ENCODE data around the gene ANKHD1. TPM values are rescaled to one million over a fixed set of nuclear protein-coding genes. Genes with fewer than 3 reads are reported as not detected.

The ANKHD1 gene
- polyA plus RNA-seq, 1 donor from 2014 or later: 61.8 TPM

DNA sequence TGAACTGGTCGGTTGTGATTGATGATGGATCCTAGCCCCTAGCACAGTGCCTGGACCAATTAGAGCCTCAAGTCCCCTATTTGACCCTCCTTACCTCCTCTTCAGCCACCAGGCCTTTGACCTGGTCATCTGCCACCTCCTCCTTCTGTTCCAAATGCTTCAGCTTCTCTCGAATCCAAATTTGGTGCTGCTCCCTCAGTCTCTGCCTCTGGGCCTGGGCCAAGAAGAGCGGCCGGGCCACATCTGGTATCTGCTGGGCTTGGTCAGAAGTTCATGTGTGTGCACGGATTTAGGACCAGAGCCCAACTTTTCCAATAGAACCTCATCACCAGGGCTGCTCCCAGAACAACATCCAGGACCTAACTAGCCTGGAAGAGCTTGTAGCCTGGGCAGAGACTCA lies 169.5 kb downstream of the ANKHD1 start:
- Histone ChIP-seq H3K9me2 (ENCODE audit: insufficient read depth, low read length) (no peaks in the 10 kb centered on the region), H3K4me3 (ENCODE audit: low read length) (no peak overlapping the region), H4K20me1 (ENCODE audit: insufficient read depth) (no peaks in the 10 kb centered on the region), H3K36me3 (ENCODE audit: insufficient read depth, low read length) (no peaks in the 10 kb centered on the region), H3K9ac (ENCODE audit: low read length) (no peak overlapping the region), H3K27me3 (ENCODE audit: insufficient read depth, low read depth, low read length) (no peaks in the 10 kb centered on the region), H3K27ac (ENCODE audit: low read length) (no peak overlapping the region), H3F3A (ENCODE audit: insufficient read depth, low read length, poor library complexity, severe bottlenecking) (no peaks in the 10 kb centered on the region), H3K4me2 (ENCODE audit: low read length) (no peak overlapping the region), H2AFZ (ENCODE audit: low read depth, low read length) (no peak overlapping the region), H3K9me3 (ENCODE audit: low read length) (no peaks in the 10 kb centered on the region), H3K79me2 (replicated peaks; ENCODE audit: insufficient read depth, low read length) (peaks cover under 1% of the 10 kb centered on the region)
- TF ChIP-seq, protein P1, sequence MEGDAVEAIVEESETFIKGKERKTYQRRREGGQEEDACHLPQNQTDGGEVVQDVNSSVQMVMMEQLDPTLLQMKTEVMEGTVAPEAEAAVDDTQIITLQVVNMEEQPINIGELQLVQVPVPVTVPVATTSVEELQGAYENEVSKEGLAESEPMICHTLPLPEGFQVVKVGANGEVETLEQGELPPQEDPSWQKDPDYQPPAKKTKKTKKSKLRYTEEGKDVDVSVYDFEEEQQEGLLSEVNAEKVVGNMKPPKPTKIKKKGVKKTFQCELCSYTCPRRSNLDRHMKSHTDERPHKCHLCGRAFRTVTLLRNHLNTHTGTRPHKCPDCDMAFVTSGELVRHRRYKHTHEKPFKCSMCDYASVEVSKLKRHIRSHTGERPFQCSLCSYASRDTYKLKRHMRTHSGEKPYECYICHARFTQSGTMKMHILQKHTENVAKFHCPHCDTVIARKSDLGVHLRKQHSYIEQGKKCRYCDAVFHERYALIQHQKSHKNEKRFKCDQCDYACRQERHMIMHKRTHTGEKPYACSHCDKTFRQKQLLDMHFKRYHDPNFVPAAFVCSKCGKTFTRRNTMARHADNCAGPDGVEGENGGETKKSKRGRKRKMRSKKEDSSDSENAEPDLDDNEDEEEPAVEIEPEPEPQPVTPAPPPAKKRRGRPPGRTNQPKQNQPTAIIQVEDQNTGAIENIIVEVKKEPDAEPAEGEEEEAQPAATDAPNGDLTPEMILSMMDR (IDR thresholded peaks at IDR 0.05; ENCODE audit: poor library complexity, severe bottlenecking): no peak
- TF ChIP-seq RAD21 (conservative IDR thresholded peaks at IDR 0.05) (no peak), SMC3 (conservative IDR thresholded peaks at IDR 0.05; ENCODE audit: poor library complexity) (no peak), EZH2 (IDR thresholded peaks at IDR 0.05; ENCODE audit: borderline replicate concordance, insufficient read depth, low read length, poor library complexity, severe bottlenecking) (no peak), TAF1 (IDR thresholded peaks at IDR 0.05; ENCODE audit: low read depth) (no peak), MXI1 (conservative IDR thresholded peaks at IDR 0.05; ENCODE audit: poor library complexity, severe bottlenecking) (no peak), POLR2AphosphoS5 (IDR thresholded peaks at IDR 0.05) (no peak), EP300 (conservative IDR thresholded peaks at IDR 0.05; ENCODE audit: poor library complexity, severe bottlenecking) (no peak)
- TF ChIP-seq, protein P2, sequence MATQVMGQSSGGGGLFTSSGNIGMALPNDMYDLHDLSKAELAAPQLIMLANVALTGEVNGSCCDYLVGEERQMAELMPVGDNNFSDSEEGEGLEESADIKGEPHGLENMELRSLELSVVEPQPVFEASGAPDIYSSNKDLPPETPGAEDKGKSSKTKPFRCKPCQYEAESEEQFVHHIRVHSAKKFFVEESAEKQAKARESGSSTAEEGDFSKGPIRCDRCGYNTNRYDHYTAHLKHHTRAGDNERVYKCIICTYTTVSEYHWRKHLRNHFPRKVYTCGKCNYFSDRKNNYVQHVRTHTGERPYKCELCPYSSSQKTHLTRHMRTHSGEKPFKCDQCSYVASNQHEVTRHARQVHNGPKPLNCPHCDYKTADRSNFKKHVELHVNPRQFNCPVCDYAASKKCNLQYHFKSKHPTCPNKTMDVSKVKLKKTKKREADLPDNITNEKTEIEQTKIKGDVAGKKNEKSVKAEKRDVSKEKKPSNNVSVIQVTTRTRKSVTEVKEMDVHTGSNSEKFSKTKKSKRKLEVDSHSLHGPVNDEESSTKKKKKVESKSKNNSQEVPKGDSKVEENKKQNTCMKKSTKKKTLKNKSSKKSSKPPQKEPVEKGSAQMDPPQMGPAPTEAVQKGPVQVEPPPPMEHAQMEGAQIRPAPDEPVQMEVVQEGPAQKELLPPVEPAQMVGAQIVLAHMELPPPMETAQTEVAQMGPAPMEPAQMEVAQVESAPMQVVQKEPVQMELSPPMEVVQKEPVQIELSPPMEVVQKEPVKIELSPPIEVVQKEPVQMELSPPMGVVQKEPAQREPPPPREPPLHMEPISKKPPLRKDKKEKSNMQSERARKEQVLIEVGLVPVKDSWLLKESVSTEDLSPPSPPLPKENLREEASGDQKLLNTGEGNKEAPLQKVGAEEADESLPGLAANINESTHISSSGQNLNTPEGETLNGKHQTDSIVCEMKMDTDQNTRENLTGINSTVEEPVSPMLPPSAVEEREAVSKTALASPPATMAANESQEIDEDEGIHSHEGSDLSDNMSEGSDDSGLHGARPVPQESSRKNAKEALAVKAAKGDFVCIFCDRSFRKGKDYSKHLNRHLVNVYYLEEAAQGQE (IDR thresholded peaks at IDR 0.05; ENCODE audit: borderline replicate concordance): no peak

DNA sequence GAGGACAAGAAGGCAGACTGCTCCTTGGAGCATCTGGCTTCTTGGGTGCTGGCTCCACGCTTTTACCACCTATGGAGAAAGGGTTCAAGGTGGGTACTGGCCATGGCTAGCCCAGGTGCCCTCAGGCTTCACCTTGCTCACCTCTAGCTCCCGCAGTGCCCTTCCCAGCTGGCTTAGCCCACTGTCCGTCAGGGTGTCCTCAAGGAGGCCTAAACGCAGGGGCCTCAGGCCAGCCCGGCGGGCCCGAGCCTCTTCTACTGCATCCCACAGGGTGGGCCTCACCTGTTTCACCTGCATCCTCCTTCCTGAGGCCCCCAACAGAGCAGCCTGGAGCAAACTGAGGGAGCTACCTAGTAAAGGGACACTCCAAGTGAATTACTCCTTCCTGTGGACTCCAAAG lies 172.1 kb downstream of the ANKHD1 start:
- Histone ChIP-seq H3K9ac (ENCODE audit: low read length) (no peak overlapping the region), H3F3A (ENCODE audit: insufficient read depth, low read length, poor library complexity, severe bottlenecking) (no peaks in the 10 kb centered on the region), H3K4me2 (ENCODE audit: low read length) (no peak overlapping the region), H3K4me3 (ENCODE audit: low read length) (no peak overlapping the region), H2AFZ (ENCODE audit: low read depth, low read length) (no peak overlapping the region), H3K79me2 (replicated peaks; ENCODE audit: insufficient read depth, low read length) (no peaks in the 10 kb centered on the region), H3K9me2 (ENCODE audit: insufficient read depth, low read length) (no peaks in the 10 kb centered on the region), H3K36me3 (ENCODE audit: insufficient read depth, low read length) (no peaks in the 10 kb centered on the region), H3K27me3 (ENCODE audit: insufficient read depth, low read depth, low read length) (no peaks in the 10 kb centered on the region), H4K20me1 (ENCODE audit: insufficient read depth) (no peaks in the 10 kb centered on the region), H3K9me3 (ENCODE audit: low read length) (no peaks in the 10 kb centered on the region), H3K27ac (ENCODE audit: low read length) (no peak overlapping the region)
- no peak for TF ChIP-seq MXI1 (conservative IDR thresholded peaks at IDR 0.05; ENCODE audit: poor library complexity, severe bottlenecking)
- TF ChIP-seq, protein P1 (IDR thresholded peaks at IDR 0.05; ENCODE audit: poor library complexity, severe bottlenecking): no peak
- no peak for TF ChIP-seq EP300 (conservative IDR thresholded peaks at IDR 0.05; ENCODE audit: poor library complexity, severe bottlenecking)
- no peak for TF ChIP-seq TAF1 (IDR thresholded peaks at IDR 0.05; ENCODE audit: low read depth)
- TF ChIP-seq, protein P2 (IDR thresholded peaks at IDR 0.05; ENCODE audit: borderline replicate concordance): no peak
- no peak for TF ChIP-seq RAD21 (conservative IDR thresholded peaks at IDR 0.05)
- TF ChIP-seq SMC3 (conservative IDR thresholded peaks at IDR 0.05; ENCODE audit: poor library complexity): no peak
- no peak for TF ChIP-seq EZH2 (IDR thresholded peaks at IDR 0.05; ENCODE audit: borderline replicate concordance, insufficient read depth, low read length, poor library complexity, severe bottlenecking)
- TF ChIP-seq POLR2AphosphoS5 (IDR thresholded peaks at IDR 0.05): no peak
